H1 (cell line): ENCODE data around the gene CRBN. TPM values are rescaled to one million over a fixed set of nuclear protein-coding genes. Genes with fewer than 3 reads are reported as not detected.

Source experiments
- CTCF ChIA-PET: fragments of 300-600 bp; sonication (Branson Sonifier 250); formaldehyde crosslinking; loops from one replicate; lab custom pipeline; 2021; ENCODE audit not compliant: partially characterized antibody; lab: Charles Lee
- POLR2A ChIA-PET: fragments of 300-600 bp; sonication (Branson Sonifier 250); formaldehyde crosslinking; loops from one replicate; lab custom pipeline; 2021; ENCODE audit warnings: inconsistent platforms; ENCODE audit not compliant: partially characterized antibody; lab: Charles Lee
- DNase-seq, 2 experiments: peaks; one replicate each; pipeline versions ENCODE4 v3.0.0 to v3.0.0-alpha.2; 2010 to 2022; ENCODE audit warnings: low spot score in 2 of 2, low read depth in 1 of 2, mixed read lengths in 1 of 2
- FAIRE-seq: peaks from 2 replicates; lab custom pipeline; 2011; peaks lifted over from hg19 to GRCh38; lab: Jason Lieb, UNC
- H2AFZ ChIP-seq: 2 replicates; pipeline ENCODE4 v1.8.1; 2012; ENCODE audit warnings: low read length, inconsistent platforms
- H2AK5ac ChIP-seq: 2 replicates; pipeline ENCODE4 v1.6.1; 2013; ENCODE audit warnings: low read depth, low read length
- H2BK120ac ChIP-seq: replicated peaks from 2 replicates; pipeline ENCODE3; 2013; ENCODE audit warnings: low read depth, low read length, inconsistent platforms
- H2BK12ac ChIP-seq: 2 replicates; pipeline ENCODE4 v1.6.1; 2013; ENCODE audit warnings: low read depth, low read length
- H2BK15ac ChIP-seq: 2 replicates; pipeline ENCODE4 v1.6.1; 2013; ENCODE audit warnings: low read length
- H2BK20ac ChIP-seq: 2 replicates; pipeline ENCODE4 v1.6.1; 2013; ENCODE audit warnings: low read length
- H2BK5ac ChIP-seq: 2 replicates; pipeline ENCODE4 v1.6.1; 2013; ENCODE audit warnings: low read depth, low read length
- H3K14ac ChIP-seq: 2 replicates; pipeline ENCODE4 v1.6.1; 2013; ENCODE audit warnings: inconsistent platforms; ENCODE audit not compliant: insufficient read length
- H3K18ac ChIP-seq: 2 replicates; pipeline ENCODE4 v1.6.1; 2013; ENCODE audit warnings: low read length; ENCODE audit errors: extremely low read depth
- H3K23ac ChIP-seq: 2 replicates; pipeline ENCODE4 v1.6.1; 2013; ENCODE audit warnings: inconsistent platforms; ENCODE audit not compliant: insufficient read length
- H3K23me2 ChIP-seq: 2 replicates; pipeline ENCODE4 v1.6.1; 2013; ENCODE audit warnings: low read depth, low read length
- H3K27ac ChIP-seq: 2 replicates; pipeline ENCODE4 v1.6.1; 2011; ENCODE audit warnings: low read depth, low read length, inconsistent platforms
- H3K27me3 ChIP-seq, 4 experiments: replicated peaks in 1 of 4; 1 replicate in 1 of 4; 2 replicates in 3 of 4; pipeline versions ENCODE4 v1.6.1 to v1.8.1; 2011 to 2013; ENCODE audit warnings: low read length in 3 of 4, mild to moderate bottlenecking in 3 of 4, inconsistent platforms in 2 of 4, mixed read lengths in 2 of 4, moderate library complexity in 1 of 4; ENCODE audit not compliant: control insufficient read depth in 3 of 4, insufficient read depth in 3 of 4; ENCODE audit errors: extremely low read depth in 1 of 4
- H3K36me3 ChIP-seq, 4 experiments: 2 replicates each; pipeline versions ENCODE4 v1.6.1 to v1.8.1; 2011 to 2013; ENCODE audit warnings: mild to moderate bottlenecking in 4 of 4, low read length in 3 of 4, moderate library complexity in 2 of 4, control low read depth in 1 of 4, inconsistent platforms in 1 of 4; ENCODE audit not compliant: insufficient read depth in 4 of 4, control insufficient read depth in 2 of 4
- H3K4ac ChIP-seq: replicated peaks from 2 replicates; pipeline ENCODE3; 2013; ENCODE audit warnings: low read length, low read depth, mixed read lengths, inconsistent platforms; ENCODE audit not compliant: insufficient read length
- H3K4me1 ChIP-seq, 4 experiments: replicated peaks in 1 of 4; 1 replicate in 1 of 4; 2 replicates in 3 of 4; pipeline versions ENCODE4 v1.6.1 to v1.8.1; 2011 to 2013; ENCODE audit warnings: low read length in 3 of 4, inconsistent platforms in 2 of 4, mixed read lengths in 1 of 4; ENCODE audit not compliant: insufficient read depth in 4 of 4, control insufficient read depth in 3 of 4
- H3K4me2 ChIP-seq, 2 experiments: 2 replicates each; pipeline versions ENCODE4 v1.6.1 to v1.8.1; 2011 to 2013; ENCODE audit warnings: low read depth in 2 of 2, low read length in 2 of 2, control low read depth in 1 of 2, inconsistent platforms in 1 of 2, mild to moderate bottlenecking in 1 of 2; ENCODE audit not compliant: insufficient read depth in 1 of 2
- H3K4me3 ChIP-seq, 4 experiments: fragments of 200-600, 300-600 bp in 1 of 4; sonication (generic), shearing (Covaris generic), sonication (Bioruptor Twin) in 1 of 4; 2 replicates each; pipeline versions ENCODE4 v1.5.1 to v1.8.1; 2011 to 2016; ENCODE audit warnings: low read length in 4 of 4, low read depth in 3 of 4, control low read depth in 2 of 4, inconsistent platforms in 2 of 4, mild to moderate bottlenecking in 2 of 4, mixed read lengths in 1 of 4, moderate library complexity in 1 of 4; ENCODE audit not compliant: insufficient read depth in 2 of 4; ENCODE audit errors: extremely low read depth in 1 of 4
- H3K56ac ChIP-seq: replicated peaks from 2 replicates; pipeline ENCODE3; 2013; ENCODE audit warnings: low read depth, mild to moderate bottlenecking, mixed read lengths, low read length, inconsistent platforms; ENCODE audit not compliant: insufficient read length
- H3K79me1 ChIP-seq: 2 replicates; pipeline ENCODE4 v1.6.1; 2013; ENCODE audit warnings: low read depth, low read length, control low read depth
- H3K79me2 ChIP-seq, 2 experiments: 2 replicates each; pipeline versions ENCODE4 v1.6.1 to v1.8.1; 2012 to 2013; ENCODE audit warnings: low read length in 2 of 2, mild to moderate bottlenecking in 2 of 2, inconsistent platforms in 1 of 2; ENCODE audit not compliant: insufficient read depth in 2 of 2, control insufficient read depth in 1 of 2
- H3K9ac ChIP-seq, 4 experiments: replicated peaks in 1 of 4; 1 replicate in 1 of 4; 2 replicates in 3 of 4; pipeline versions ENCODE4 v1.6.1 to v1.8.1; 2011 to 2013; ENCODE audit warnings: low read depth in 3 of 4, low read length in 3 of 4, control low read depth in 2 of 4, mild to moderate bottlenecking in 2 of 4, moderate library complexity in 2 of 4, inconsistent platforms in 1 of 4; ENCODE audit errors: extremely low read depth in 1 of 4
- H3K9me3 ChIP-seq, 2 experiments: 2 replicates each; pipeline versions ENCODE4 v1.6.1 to v1.8.1; 2012 to 2013; ENCODE audit warnings: mild to moderate bottlenecking in 2 of 2, moderate library complexity in 2 of 2, control low read depth in 1 of 2, inconsistent platforms in 1 of 2, low read depth in 1 of 2, low read length in 1 of 2, mixed read lengths in 1 of 2; ENCODE audit not compliant: insufficient read depth in 2 of 2
- H4K20me1 ChIP-seq, 2 experiments: replicated peaks in 1 of 2; 2 replicates each; pipeline versions ENCODE3 to v1.8.1; 2011 to 2013; ENCODE audit warnings: inconsistent platforms in 2 of 2, low read length in 2 of 2, mild to moderate bottlenecking in 1 of 2; ENCODE audit not compliant: insufficient read depth in 2 of 2, control insufficient read depth in 1 of 2
- H4K5ac ChIP-seq: 2 replicates; pipeline ENCODE4 v1.6.1; 2013; ENCODE audit warnings: low read length, low read depth, mixed read lengths, inconsistent platforms; ENCODE audit not compliant: insufficient read length
- H4K8ac ChIP-seq: 2 replicates; pipeline ENCODE4 v1.8.0; 2013; ENCODE audit warnings: mild to moderate bottlenecking, moderate library complexity, low read length, inconsistent platforms; ENCODE audit not compliant: insufficient read depth; ENCODE audit errors: extremely low read depth
- H4K91ac ChIP-seq: replicated peaks from 2 replicates; pipeline ENCODE3; 2013; ENCODE audit warnings: low read length, mixed read lengths, inconsistent platforms; ENCODE audit not compliant: insufficient read length
- EZH2 ChIP-seq: fragments of 200-600 bp; sonication (generic); IDR thresholded peaks from 2 replicates; pipeline ENCODE4 v1.7.1; 2012; ENCODE audit warnings: low read depth, mild to moderate bottlenecking, moderate library complexity, low read length, inconsistent platforms; ENCODE audit not compliant: severe bottlenecking
- POLR2AphosphoS5 ChIP-seq: IDR thresholded peaks from 2 replicates; pipeline ENCODE4 v1.6.1; 2011; ENCODE audit warnings: low read depth, low read length
- WGBS, 2 experiments: shearing (Covaris generic) in 1 of 2; methylation state at CpG; one replicate each; pipeline versions ENCODE4 v1.1.6 to v1.1.7; 2013 to 2015; ENCODE audit warnings: low lambda C conversion rate in 2 of 2, mixed read lengths in 2 of 2, inconsistent platforms in 1 of 2, low coverage in 1 of 2, missing lambda C conversion rate in 1 of 2; ENCODE audit not compliant: insufficient replicate concordance in 2 of 2, insufficient coverage in 1 of 2, insufficient read length in 1 of 2; ENCODE audit errors: extremely low coverage in 1 of 2, missing lambda C conversion rate in 1 of 2; 5-methylcytosine and 5-hydroxymethylcytosine counted together
- polyA plus RNA-seq, 7 experiments: library from polyadenylated mRNA; depleted of rRNA in 3 of 7; stranded (reverse) in 5 of 7; unstranded in 2 of 7; fragments of >200 nt in 5 of 7; fragments of 200-250 nt in 2 of 7; gene quantifications; 1 replicate in 5 of 7; 2 replicates in 1 of 7; 4 replicates in 1 of 7; pipeline versions ENCODE4 v1.2.1 to v1.2.3, GENCODE V29; 2011 to 2013; ENCODE audit warnings: missing spikeins in 2 of 7, mixed read lengths in 2 of 7
- total RNA-seq: library from RNA; stranded (reverse); fragmentation: NEBNext Ultra II Directional; extraction: Animal tissue kit (Norgen Biotek cat#: 25700); gene quantifications from 2 replicates; pipeline ENCODE4 v1.2.1, GENCODE V29; 2021

Gene CRBN
- total and polyA plus RNA-seq, 2 of the 8 experiments (the other 6 are each of a cell fraction or from before 2014, with no cell fraction given), result 13.4 to 30.3 TPM

DNA sequence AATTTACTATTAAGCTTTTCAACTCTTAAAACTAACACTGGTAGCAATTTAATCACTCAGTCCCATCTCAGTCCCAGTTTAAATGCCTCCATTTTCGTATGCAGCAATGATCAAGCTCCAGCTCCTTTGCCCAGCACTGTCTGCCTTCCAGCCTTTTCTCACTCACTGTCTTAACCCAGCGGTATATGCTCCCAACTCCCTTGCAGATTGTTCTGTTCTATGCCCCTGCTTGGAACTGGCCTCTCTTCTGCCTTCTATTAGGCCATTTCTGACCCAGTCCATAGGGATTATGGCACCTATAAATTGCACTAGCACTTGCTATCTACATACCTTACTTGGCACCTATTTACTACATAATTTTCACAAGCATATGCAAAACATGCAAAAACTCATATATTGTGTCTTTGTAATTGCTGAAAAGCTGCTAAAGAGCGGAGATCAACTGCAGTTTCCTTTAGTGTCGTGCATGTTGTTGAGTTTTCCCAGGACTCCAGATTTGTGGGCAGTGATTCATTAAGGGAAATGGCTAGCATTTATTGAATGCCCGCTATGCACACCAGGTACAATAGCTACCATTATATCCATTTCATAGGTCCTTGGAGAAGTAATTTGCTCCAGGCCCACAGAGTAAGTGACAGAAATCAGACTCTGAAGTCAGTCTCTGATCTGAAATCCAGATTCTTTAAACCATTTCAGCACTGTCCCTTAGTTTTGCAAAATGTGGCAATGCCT lies 24.4 kb downstream of the CRBN start:
- Histone ChIP-seq H4K5ac (no peak overlapping the region), H4K8ac (no peak overlapping the region), H3K23me2 (no peaks in the 10 kb centered on the region), H3K56ac (no peak overlapping the region), H3K36me3 (peaks cover 0 to 62% (median 18%) of the 10 kb centered on the region in 4 experiments; a peak in 6 of 8 replicates), H3K4me1 (no peaks in the 10 kb centered on the region), H3K79me1 (no peaks in the 10 kb centered on the region), H3K4ac (no peak overlapping the region), H4K91ac (no peak overlapping the region), H2BK5ac (no peak overlapping the region), H3K18ac (no peak overlapping the region), H3K14ac (no peak overlapping the region), H2AFZ (no peak overlapping the region), H3K23ac (no peak overlapping the region), H3K27me3 (no peaks in the 10 kb centered on the region), H2BK12ac (no peak overlapping the region), H2BK120ac (no peak overlapping the region), H3K4me3 (no peak overlapping the region), H3K9ac (no peak overlapping the region), H2AK5ac (no peak overlapping the region), H4K20me1 (peaks cover 2 to 3% of the 10 kb centered on the region in 2 experiments), H2BK20ac (no peak overlapping the region), H3K27ac (no peak overlapping the region), H3K4me2 (no peak overlapping the region), H3K9me3 (no peaks in the 10 kb centered on the region), H3K79me2 (no peaks in the 10 kb centered on the region), H2BK15ac (no peak overlapping the region)
- no peak for TF ChIP-seq EZH2
- 0 out of 2 replicates have a peak, but pooled peaks have one; percentile 32 for TF ChIP-seq POLR2AphosphoS5
- FAIRE-seq (no peak), DNase-seq (no peak)
- ChIA-PET CTCF (interaction anchor here (1.2 to 1.6 kb wide), 2 partner anchors 18 to 19 kb away, joined by 3 read pairs; no protein-coding TSS in a partner anchor), POLR2A (interaction anchor here (1.0 to 5.0 kb wide), 4 partner anchors 7 to 25 kb away, joined by 3 to 33 read pairs (median 3); no protein-coding TSS in a partner anchor)
- WGBS, 2 experiments, result 92% methylated on average over 5 of the region's 5 CpGs; no CpG with 5 or more reads in 1 of the 2 experiments
